GM19023 (cell line): Measurements from ENCODE around the gene CCDC102A.
"Not testable (repeated sequence)": the region's sequence is repeated elsewhere in the genome, so short reads cannot be mapped to it uniquely, and the experiment has no call there.

Experiments
- ATAC-seq: cut with Tn5 transposase; IDR thresholded peaks from one replicate; pipeline ENCODE4 v1.9.1; 2021; ENCODE audit warnings: mild to moderate bottlenecking, moderate library complexity; ENCODE audit not compliant: unreplicated experiment

The CCDC102A gene

GRCh38 chr16:57566436-57566835 is 30.1 kb upstream of the CCDC102A start:
- ATAC-seq: no peak

- no peak for ATAC-seq
Observed at GRCh38 chr16:57565461-57565860, 29.1 kb upstream of the CCDC102A start.

GRCh38 chr16:57564571-57565270 is 28.4 kb upstream of the CCDC102A start:
- ATAC-seq: no peak

GRCh38 chr16:57563761-57564160 is 27.4 kb upstream of the CCDC102A start:
- no peak for ATAC-seq

GRCh38 chr16:57563487-57563750 is 27.0 kb upstream of the CCDC102A start:
- no peak for ATAC-seq

- no peak for ATAC-seq
Observed at GRCh38 chr16:57562669-57563486, 26.5 kb upstream of the CCDC102A start.

- no peak for ATAC-seq
Observed at GRCh38 chr16:57562066-57562465, 25.7 kb upstream of the CCDC102A start.

GRCh38 chr16:57559072-57559790 is 22.9 kb upstream of the CCDC102A start:
- no peak for ATAC-seq

GRCh38 chr16:57556941-57557541 is 20.7 kb upstream of the CCDC102A start:
- ATAC-seq: no peak

GRCh38 chr16:57555831-57556230 is 19.5 kb upstream of the CCDC102A start:
- ATAC-seq: no peak

- ATAC-seq: no peak
Observed at GRCh38 chr16:57551057-57551456, 14.7 kb upstream of the CCDC102A start.

- ATAC-seq: no peak
Observed at GRCh38 chr16:57549730-57550129, 13.4 kb upstream of the CCDC102A start.

GRCh38 chr16:57548408-57548807 is 12.0 kb upstream of the CCDC102A start:
- ATAC-seq: no peak

- not testable (repeated sequence) for ATAC-seq
Observed at GRCh38 chr16:57547524-57547923, 11.2 kb upstream of the CCDC102A start.

- ATAC-seq: peak; percentile 81
Observed at GRCh38 chr16:57544124-57544653, 7.8 kb upstream of the CCDC102A start.

GRCh38 chr16:57541754-57542435 is 5.5 kb upstream of the CCDC102A start:
- ATAC-seq: no peak

GRCh38 chr16:57540906-57541753 is 4.8 kb upstream of the CCDC102A start:
- no peak for ATAC-seq

GRCh38 chr16:57540387-57540786 is 4.0 kb upstream of the CCDC102A start:
- no peak for ATAC-seq

- peak; percentile 32 for ATAC-seq
Observed at GRCh38 chr16:57539072-57539796, 2.9 kb upstream of the CCDC102A start.
